GM18508 (cell line): Measurements from ENCODE around the gene CDC14A.
"Not testable (repeated sequence)": the region's sequence is repeated elsewhere in the genome, so short reads cannot be mapped to it uniquely, and the experiment has no call there.

ENCODE experiments used
- ATAC-seq: cut with Tn5 transposase; IDR thresholded peaks from one replicate; pipeline ENCODE4 v1.9.1; 2021; ENCODE audit warnings: moderate number of reproducible peaks; ENCODE audit not compliant: insufficient read depth, unreplicated experiment

The CDC14A gene

DNA sequence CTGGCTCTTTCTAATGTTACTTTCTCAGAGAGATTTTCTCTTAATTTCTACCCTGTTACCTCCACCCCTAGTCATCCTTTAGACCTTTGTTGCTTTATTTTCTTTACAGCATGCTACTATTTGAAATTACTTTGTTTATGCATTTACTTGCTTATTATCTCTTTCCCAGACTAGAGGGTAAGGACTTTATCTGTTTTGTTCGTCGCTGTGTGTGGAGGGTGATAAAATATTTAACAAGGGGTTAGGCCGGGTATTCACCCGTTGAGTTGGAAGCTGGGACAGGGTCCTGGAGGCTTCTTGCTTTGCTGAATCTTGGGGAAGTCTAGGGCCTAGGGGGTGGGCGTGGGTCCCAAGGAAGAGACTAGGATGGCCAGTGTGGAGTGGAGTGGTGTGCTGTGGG, 43.6 kb downstream of the CDC14A start:
- no peak for ATAC-seq

DNA sequence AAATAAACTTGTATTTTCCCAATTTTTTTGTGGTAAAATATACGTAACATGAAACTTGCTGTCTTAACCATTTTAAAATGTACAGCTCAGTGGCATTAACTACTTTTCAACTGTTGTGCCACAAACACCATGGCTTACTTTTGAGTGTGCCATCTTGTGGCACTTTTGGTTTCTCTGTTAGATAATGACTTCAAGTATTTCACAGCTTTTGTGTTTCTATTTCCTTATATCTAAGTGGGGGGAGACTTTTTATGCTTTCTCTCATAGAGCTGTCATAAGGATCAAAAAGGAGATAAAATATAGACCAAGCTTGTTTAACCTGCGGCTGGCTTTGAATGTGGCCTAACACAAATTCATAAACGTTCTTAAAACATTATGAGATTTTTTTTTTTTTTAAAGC, 44.3 kb downstream of the CDC14A start:
- ATAC-seq: no peak

DNA sequence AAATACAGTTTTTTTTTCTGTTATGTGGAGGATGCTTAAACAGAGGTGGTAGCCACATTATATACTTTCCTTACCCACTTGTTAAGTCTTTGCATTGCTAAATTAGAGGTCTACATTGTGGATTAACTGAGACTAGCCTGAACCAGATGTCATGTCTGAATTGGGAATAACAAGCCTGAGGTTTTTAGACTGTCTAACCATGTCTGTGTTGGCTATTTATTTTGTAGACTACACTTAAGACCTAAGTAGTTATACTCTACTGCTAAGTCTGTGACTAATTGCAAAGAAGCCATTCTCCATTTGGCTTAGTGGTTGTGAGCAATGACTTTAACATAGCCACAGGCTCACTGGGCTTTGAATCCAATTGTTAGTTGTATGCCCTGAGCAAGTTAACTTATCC, 45.4 kb downstream of the CDC14A start:
- no peak for ATAC-seq

DNA sequence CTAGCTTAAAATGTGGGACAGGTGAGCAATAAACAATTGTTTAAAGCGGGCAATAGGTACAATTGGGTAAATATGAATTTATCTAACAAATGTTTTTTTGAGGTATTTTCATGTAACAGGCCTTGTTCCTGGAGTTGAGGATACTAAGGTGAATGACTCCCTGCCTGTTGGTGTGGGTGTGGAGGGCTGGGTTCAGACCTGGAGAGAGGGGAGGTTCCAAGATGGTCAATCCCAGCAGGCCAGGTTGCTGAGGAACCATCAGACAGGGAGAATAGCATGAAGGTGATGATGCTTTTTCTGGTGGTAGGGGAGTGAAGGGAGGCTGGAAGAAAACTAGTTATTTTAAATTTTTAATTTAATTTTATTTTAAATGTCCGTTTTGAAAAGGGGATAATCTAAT, 46.3 kb downstream of the CDC14A start:
- no peak for ATAC-seq

DNA sequence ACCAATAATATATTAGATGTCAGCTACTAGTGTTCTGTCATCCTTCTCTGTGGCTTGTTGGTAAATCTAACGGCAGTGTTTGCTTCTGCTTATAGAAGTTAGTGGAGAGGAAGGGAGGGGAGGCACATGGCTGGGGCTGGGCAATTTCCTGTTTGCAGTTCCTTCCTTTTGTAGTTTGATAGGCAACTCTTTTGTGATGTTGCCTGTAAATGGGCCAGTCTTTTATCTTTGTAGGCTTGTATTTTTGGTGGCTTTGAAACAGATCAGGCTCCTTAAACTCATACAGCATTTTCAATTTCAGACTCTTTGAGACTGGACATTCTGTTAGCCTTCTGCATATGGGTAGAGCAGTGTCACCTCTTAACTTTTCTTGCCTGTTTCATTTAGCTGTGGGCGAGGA, 48.1 kb downstream of the CDC14A start:
- no peak for ATAC-seq

DNA sequence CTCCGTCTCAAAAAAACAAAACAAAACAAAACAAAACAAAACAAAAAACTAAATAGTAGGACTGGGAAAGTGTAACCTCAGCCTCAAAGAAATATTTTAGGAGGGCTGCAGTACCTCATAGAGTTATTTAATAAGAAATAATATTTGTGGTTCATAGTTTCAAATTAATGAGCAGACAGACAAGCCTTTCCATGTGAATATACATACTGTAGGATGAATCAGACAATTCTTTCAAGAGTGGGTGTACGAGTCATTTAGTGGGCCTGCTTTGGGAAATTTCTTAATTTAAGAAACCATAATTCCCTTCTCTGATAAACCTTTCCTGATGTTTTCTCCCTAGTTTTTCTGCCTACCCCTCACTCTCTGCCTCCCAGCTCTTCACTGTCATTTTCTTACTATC, 52.5 kb downstream of the CDC14A start:
- ATAC-seq: no peak

DNA sequence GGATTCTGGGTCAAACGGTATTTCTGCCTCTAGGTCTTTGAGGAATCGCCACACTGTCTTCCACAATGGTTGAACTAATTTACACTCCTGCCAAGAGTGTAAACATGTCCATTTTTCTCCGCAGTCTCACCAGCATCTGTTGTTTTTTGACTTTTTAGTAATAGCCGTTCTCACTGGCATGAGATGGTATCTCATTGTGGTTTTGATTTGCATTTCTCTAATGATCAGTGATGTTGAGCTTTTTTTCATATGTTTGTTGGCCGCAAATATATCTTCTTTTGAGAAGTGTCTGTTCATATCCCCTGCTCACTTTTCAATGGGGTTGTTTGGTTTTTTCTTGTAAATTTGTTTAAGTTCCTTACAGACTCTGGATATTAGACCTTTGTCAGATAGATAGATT, 53.6 kb downstream of the CDC14A start:
- ATAC-seq: not testable (repeated sequence)

DNA sequence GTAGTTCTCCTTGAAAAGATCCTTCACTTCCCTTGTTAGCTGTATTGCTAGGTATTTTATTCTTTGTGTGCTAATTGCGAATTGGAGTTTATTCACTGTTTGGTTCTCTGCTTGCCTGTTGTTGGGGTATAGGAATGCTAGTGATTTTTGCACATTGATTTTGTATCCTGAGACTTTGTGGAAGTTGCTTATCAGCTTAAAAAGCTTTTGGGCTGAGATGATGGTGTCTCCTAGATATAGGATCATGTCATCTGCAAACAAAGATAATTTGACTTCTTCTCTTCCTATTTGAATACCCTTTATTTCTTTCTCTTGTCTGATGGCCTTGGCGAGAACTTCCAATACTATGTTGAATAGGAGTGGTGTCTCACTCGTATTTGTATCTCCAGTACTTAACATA, 55.1 kb downstream of the CDC14A start:
- ATAC-seq: not testable (repeated sequence)

DNA sequence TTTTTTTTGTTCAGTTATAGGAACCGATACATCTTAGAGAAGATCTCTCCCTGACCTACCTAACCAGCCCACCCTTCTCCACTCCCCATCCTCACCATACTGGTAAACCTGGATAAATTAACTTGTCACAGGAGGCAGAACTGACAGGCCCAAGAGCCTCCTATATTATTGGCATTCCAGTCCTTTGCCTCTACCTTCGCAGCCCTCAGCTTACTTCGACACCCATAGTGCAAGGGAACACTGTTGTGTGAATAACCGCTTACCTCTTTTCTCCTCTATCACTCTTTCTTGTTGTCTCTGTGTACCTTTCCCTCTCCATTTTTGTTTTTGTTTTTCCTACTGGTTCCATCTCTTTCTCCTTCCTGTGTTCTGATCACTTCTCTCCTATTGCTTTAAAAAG, 58.7 kb downstream of the CDC14A start:
- ATAC-seq: no peak

DNA sequence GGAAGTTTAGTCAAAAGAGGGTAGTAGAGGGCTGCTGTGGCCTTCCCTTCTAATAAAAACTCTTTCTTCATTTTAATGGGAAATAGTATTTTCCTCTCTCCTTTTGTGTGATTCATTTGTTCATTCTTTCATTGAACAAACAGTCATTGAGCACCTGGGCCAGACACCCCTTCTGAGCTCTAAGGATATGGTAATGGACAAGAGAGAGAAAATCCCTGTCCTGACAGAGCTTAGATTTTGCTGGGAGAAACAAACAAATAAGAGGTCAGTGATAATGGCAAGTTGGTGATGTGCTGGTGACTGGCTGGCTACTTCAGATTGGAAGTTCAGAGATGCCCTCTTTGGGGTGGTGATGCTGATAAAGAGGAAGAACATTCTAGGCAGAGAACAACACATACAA, 59.3 kb downstream of the CDC14A start:
- ATAC-seq: no peak

DNA sequence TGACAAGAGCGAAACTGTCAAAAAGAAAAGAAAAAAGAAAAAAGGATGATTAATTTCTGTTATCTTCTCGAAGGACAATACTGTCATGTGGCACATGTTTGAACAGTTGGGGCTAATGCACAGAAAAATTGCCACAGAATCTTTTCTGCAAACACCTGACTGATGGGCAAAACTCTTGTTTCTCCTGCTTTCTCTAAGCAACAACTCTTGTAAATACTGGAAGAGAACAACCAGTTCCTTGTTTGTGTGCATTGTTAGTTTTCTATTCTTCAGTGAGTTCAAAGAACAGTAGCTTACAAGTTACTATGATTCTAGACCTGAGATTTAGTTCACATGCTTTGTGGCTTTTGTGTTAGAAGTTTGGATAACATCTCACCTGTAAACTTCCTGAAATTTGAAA, 60.7 kb downstream of the CDC14A start:
- no peak for ATAC-seq

DNA sequence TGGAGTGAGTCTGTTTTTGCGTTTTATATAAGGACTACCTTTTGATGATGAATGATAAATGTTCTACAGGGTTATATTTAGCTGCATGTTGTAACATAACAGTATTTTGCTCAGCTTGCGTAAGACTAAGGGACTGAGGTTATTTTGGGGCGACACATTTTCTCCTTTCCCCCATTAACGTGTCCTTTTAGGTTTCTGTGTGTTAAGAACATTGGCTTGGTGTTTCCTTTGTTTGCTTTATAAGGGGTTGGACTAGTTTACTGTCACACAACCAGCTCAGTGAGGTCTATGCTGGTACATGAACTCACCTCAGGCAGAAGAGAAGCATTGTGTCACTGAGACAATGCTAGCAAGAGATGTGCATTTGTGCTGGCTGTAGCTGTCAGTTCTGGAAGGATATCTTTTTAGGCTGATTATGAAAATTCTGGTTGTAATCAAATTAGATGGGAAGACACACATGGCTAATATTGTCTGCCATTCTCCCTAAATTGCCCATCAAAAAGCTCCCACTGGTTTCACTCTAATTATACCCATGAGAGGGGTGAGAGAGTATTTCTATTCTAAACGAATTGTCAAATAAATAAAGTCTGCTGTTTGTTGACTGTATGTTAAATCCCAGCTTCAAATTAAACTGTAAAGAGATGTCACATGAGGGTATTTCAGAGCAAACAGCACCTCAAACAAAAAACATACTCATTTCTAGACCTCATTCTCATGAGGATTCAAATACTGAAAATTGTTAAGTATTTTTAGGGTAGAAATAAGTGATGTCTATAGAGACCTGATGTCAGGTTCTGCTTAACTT, 62.6 kb downstream of the CDC14A start:
- no peak for ATAC-seq

DNA sequence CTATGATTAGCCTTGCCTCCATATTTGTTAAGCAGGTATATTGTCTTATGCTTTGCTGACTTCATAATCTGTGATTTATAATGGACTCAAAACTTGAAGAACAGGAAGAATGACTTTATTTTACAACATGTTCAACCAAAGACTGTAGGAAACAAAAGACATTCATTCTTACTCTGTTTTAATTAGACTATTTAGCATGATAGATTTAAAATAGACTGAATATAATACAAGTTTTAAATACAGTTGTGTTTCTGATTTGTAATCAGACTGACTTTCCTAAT, 63.1 kb downstream of the CDC14A start:
- ATAC-seq: no peak

DNA sequence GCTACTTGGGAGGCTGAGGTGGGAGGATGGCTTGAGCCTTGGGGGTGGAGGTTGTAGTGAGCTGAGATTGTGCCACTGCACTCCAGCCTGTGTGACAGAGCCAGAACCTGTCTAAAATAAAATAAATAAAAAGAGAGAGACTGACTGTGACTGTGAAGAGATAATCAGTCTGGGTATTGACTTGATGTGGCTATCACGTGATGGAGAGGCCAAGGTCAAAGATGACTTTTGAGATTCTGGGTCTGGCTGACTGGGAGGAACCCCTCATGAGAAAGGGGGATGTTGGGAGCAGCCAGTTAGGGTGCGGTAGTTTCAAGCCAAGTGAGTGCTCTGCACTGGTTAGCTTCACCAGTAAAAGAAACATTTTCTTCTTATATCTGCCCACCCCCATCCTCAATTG, 66.8 kb downstream of the CDC14A start:
- no peak for ATAC-seq

DNA sequence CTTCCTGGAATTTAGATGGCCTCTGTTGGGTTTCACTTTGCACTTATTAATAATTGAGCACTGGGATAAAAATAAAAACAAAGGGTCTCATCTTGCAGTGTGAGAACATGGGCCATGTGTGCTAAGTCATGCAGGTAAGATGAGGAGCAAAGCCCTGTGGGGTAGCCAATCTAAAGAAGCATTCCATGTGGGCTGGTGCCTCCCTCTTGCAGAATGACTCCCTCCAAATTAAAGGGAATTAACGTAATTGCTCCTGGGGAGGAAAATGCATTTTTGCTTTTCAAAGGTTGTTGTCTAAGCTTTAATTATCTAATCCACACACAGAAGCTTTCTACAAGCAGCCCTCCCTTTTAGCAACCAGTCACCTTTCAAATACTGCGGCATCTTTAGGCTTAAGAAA, 69.8 kb downstream of the CDC14A start:
- ATAC-seq: no peak

DNA sequence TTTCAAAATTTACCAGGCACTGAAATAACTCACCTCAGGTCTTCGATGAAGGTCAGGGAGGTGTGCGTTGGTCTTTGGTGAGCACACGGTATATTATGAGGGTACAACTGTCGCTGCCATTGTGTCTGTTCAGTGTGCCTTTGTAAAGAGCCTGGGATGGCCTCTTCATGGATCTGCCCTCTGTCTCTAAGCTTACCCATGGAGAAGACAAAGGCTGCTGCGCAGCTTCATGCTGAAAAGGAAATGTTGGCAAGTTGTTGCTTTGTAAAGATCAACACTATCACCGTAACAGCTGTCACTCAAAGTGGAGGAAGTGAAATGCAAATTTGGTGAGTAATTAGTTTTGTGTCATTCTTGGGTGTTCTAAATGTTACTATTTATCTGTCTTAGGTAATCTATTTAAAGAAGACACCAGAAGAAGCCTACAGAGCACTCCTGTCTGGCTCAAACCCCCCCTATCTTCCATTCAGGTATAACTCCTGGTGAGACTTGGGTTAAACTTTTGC, 71.6 kb downstream of the CDC14A start:
- ATAC-seq: no peak

DNA sequence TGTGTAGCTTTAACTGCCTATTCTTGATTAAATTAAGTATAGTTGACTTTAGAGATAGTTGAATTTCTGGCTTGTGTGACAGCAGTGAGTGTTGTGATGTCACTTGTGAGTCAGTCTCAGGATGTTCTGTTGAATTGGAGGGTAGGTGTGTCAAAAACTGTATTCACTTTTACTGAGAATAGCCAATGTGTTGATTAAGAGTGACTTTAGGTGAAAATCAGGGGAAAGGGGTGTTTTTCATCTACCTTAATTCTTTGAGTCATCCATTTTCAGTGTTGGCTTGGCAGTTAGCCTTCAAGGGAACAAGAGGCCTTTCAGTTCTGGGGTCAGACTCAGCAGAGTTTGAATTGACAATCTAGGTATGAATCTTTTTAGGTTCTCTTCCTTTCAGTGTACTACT, 75.9 kb downstream of the CDC14A start:
- no peak for ATAC-seq

DNA sequence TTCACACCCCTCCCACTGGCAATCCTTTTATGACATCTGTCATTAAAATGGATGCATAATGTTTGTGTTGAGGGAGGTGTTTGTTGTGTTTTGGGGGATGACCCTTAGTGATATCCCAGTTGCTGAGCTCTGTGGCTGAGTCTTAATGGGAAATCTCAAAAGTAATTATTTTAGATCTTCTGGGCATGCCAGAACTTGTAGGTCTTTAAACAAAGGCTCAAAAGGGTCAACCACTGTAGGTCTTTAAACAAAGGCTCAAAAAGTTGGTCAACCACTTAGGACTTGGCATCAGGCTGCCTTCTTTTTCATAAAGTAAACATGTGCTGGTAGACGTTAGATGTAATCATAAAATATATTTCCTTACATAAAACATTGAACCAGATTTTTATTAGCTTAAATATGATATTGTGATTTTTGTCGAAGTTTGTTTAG, 78.0 kb downstream of the CDC14A start:
- ATAC-seq: no peak

DNA sequence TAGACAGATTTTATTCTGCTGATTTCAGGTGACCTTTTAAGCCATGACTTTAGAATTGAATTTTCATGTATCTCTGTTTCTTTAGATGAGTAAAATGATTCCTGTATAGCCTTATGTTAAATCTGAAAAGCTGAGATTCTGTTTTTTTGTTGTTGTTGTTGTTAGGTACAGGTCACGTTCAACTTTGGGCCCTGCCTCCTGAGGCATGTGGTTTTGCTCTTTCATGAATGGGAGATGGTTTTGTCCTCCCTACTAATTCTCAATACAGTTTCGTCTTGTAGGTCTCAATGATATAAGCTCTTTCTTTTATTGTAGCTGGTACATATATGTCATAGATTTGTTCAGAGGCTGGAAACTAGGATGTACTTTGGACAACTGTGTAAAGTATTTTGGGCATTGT, 79.6 kb downstream of the CDC14A start:
- ATAC-seq: no peak

DNA sequence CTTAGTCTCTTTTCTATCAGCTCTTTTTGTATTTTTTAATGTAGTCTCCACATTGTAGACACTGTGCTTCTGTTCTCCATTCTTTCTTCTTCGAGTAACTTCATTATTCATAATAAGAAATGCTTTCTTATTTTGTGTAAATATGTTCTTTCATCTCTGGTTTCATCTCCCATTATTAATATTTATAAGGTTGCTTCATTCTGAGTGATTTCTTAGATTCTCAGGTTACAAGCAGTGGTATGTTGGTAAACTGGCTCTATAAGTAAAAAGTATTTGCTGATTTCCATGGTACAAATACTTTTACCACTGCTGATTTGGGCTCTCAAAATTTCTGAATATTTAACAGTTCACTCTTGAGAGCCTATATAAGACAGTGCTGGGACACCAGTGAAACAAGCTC, 81.3 kb downstream of the CDC14A start:
- no peak for ATAC-seq

DNA sequence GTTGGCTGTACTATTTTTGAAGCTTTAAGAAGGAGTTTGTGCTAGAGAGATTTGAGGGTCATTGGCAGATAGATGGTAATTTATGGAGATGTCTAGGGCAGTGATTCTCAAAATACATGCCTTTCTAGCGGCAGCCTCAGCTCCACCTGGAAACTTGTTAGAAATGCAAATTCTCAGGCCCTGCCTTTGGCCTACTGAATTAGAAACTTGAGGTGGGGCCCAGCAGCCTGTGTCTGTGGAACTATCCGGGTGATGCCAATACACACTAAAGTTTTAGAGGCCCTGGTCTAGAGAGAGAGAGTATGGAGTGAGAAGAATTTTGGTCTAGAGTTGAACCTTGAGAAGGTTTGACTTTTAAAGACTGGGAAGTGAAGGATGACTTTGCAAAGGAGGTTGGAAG, 82.5 kb downstream of the CDC14A start:
- no peak for ATAC-seq

DNA sequence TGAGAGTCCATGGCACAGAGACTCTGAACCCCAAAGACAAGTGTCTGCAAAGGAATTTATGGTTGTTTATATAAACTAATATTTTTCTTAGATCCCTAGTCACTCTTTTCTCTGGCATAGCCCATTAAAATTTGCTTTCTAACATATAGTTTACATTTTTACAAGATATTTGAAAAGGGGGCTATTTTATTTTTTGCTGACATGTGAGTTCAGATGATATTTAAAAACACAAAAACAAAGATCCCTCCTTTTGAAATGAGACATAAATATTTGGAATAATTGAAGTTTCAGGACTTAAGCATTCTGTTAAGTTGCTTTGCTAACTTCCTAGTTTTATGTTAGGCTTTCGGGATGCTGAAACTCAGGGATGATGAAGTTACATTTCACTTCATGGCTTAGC, 86.1 kb downstream of the CDC14A start:
- no peak for ATAC-seq

DNA sequence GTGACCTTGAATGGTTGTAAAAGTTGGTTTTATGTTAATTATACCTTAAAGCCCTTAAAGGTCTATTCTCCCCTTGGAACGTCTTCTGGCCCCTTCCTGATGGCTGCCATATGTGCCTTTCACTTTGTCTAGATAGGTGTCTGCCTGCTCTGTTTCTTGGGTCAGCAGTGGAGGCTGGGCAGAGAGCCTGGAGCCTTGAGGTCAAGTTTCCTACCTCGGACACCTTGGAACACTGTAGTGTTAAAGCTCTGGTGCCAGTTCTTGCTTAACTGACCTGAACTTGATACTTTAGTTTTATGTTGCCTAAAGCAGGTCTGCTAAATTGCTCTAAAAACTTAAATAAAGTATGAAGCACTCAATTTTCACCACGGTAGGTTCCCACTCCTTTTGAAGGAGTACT, 86.5 kb downstream of the CDC14A start:
- no peak for ATAC-seq
